GM21723 (cell line): Measurements from ENCODE around the gene PPP2R2B.
"Not testable (repeated sequence)": the region's sequence is repeated elsewhere in the genome, so short reads cannot be mapped to it uniquely, and the experiment has no call there.

Experiments used
- ATAC-seq: cut with Tn5 transposase; IDR thresholded peaks from one replicate; pipeline ENCODE4 v1.9.1; 2021; ENCODE audit warnings: mild to moderate bottlenecking, moderate library complexity; ENCODE audit not compliant: unreplicated experiment

PPP2R2B gene

DNA sequence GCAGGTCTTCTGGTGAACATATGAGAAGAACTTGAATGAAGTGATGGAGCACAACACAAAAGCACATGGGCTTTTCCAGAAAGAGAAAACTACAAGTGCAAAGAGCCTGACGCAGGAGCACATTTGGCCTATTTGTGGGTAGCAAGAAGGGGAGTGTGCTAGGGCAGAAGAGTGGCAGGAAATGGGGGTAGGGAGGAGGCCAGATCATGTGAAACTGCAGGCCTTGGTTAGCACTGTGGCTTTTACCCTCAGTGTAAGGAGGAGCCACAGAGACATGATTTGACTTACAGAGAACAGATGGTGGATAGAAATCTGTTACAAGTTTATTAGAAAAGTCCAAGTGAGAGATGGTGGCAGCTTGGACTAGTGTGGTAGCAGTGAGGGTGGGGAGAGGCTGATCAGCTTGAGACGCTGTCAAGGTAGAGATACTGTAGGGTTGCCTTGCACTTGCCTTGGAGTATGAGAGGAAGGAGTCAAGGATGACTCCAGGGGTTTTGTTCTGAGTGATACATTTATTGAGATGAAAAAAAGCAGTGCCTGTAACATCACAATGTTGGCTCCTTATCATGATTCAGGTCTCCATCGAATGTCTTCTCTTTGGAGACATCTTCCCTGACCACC, 126.7 kb downstream of the PPP2R2B start:
- ATAC-seq, result peak; percentile 99

DNA sequence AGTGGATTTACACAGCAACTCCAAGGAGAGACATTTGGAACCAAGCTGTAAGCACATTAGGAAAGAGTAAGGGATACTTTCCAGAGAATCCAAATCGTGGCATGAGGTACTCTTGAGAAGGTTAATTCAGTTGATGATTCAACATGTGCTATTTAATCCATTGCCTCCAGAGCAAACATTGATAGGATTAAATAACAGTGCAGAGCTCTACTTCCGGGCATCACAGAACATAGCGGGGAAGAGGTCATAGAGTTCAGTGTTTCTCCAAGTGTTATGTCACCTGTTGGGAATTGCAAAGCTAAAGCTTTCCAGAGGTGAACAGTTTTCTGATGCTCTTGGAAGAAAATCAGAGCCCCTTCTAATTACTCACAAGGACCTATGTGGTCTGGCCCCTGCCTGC, 127.5 kb downstream of the PPP2R2B start:
- no peak for ATAC-seq

DNA sequence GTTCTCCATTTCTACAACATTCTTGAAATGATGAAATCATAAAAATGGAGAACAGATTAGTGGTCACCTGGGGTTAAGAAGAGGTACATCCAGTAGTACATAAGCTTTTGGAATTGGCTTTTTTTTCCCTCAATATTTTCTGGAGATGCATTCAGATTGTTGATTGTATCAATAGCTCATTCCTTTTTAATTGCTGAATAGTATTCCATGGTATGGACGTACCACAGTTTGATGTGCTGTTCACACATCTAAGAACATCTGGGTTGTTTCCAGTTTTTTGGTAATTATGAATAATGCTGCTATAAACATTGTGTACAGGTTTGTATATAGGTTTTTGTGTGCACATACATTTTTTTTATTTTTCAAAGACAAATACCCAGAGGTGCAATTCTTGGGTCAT, 130.0 kb downstream of the PPP2R2B start:
- no peak for ATAC-seq

DNA sequence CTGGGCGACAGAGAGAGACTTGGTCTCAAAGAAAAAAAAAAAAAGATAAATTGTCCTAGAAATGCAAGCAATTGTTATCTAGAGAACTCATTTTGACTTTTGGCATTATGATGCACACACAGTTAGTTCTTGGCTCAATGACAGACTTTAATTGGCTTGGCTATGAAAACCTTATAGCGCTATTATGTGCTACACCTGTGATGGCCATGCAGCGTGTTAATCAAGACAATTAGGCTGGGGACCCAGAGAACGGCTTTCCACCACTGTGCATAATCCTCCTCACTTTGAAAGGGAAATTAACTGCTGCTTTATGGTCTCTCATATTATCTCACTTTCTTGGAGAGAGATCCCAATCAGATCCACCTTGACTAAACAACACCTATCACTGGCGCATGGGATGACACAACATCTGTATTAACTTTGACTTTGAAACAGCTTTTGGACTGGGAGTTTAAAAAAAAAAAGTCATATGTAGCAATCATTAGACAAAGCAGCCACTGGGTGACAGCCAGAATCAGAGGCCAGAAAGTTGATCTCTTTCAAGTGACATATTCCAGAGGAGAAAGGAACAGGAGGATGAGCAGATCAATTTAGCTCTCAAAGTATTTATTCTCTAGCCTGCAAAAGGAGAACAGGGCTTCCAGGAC, 132.5 kb downstream of the PPP2R2B start:
- ATAC-seq, result no peak

DNA sequence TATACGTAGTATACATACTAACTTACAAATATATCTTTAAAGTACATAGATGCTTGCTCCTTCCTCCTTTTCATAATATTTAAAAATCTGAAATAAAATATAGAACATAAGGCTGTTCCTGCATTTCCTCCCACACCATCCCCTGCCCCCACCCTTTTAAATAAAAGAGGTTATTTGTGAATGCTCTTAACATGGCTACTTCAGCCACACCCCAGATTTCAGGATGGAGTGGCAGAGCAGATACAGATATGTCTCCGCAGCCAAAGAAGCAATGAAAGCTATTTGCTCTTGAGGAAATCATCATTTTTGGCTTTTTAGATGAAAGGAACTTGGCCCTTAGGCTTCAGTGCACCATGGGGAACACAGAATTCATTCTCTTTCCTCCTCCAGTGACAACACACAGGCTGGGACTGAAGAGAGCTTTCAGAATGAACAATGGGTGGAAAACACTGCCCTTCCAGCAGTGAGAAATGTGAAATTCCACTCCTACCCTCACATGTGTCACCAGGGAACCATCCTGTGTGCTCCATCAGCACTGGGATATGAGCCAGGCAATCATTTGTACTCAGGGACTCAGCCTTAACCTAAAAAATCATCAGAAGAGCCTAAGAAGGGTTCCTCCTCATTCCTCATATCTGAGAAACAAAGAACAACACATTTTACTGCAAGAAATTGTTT, 134.3 kb downstream of the PPP2R2B start:
- ATAC-seq, result no peak

DNA sequence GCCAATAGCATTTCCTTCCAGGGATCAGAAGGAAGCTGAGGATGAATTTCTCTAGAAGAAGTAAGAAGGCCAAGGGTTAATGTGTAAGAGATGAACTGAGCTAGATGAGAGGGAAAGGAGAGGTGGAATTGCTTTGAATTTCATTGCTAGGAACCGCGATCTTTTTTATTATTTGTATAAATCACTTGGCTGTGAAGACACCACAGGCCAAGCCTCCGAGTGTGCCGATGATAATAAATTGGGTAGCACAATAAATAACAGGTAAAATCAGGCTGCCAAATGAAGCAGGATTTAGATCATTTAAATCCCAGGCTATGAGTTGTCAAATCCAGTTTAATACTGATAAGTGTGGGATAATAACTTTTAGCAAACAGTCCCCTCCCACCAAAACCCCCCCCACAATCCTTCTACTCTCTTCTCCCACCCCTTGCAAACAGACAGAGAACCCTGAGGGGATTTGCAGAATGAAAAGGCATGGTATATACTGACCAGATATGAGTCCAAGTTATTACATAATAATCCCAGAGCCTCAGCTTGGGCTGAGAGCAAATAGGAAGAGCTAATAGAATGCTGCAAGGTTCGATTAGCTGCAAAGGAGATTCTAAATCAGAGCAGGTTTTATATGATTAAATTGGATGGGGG, 143.5 kb downstream of the PPP2R2B start:
- ATAC-seq, result no peak

DNA sequence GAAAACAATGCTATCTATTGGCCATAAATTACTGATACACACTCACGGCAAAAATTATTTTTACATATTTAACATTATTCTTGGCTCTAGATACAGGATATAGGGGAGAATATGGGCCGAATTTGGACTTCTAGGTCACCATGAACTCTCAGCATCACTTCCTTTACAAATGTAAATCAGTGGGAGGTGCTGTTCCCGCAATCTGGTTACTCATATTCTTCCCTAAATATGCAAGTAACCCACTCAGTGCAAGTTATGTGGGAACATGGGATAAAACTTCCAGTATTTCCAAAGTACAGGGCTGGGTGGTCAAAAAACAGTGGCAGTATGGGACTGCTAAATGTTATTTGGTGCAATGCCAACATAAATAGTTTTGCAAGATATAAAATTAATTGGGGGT, 145.6 kb downstream of the PPP2R2B start:
- no peak for ATAC-seq

DNA sequence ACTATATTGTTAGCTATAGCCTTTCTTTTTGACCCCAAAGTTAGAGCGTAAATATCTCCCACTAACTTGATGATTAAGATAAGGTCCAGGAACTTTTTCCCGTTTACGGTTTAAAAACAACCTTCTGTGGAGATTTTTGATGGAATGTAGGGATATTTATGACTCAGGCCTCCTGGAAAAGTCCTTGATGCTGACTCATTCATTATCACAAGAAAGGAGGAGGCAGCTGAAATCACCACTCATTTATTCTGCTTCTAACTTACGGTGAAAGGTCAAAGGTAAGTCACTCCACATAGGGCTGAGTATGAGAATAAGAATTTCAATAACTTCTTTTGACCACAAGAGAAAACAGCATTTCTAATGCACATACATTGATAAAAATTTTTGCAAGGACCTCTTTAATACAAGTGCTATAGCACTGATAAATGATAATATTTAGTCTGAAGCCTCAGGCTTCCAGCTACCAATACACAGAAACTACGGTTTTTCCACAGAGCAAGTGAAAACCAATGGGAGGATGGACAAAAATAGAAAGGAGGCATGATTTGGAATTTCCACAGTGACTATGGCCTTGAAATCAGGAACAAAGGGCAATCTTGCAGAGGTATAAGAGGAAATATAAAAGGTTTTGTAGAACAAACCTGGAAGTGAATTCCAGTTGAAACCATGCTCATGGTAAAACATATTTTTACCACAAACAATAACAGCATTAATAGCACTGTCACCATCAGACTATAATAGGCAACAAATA, 146.5 kb downstream of the PPP2R2B start:
- ATAC-seq, result no peak

DNA sequence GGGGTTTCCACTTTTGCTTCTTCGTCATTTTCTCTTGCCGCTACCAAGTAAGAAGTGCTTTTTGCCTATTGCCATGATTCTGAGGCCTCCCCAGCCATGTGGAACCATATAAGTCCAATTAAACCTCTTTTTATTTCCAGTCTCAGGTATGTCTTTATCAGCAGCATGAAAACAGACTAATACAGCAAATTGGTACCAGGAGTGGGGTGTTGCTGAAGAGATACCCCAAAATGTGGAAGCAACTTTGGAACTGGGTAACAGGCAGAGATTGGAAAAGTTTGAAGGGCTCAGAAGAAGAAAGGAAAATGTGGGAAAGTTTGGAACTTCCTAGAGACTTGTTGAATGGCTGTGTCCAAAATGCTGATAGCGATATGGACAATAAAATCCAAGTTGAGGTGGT, 149.8 kb downstream of the PPP2R2B start:
- not testable (repeated sequence) for ATAC-seq

DNA sequence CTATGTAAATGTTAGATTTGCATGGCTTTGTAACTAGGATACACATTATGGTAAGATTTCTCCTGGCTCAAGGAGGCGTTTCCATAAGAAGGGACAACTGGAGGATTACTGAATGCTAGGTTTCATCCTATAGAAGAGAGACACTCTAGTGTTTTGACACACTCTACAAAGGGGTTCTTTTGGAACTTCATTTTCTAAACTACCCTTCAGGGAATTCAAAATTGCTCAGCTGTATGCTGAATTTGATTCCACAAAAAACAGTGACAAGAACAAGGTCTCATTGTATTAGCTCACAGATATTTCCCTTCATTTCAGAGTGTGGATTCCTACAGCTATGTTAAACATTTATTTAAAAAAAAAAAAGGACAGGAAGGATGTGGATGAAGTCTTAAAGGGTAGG, 151.7 kb downstream of the PPP2R2B start:
- no peak for ATAC-seq

DNA sequence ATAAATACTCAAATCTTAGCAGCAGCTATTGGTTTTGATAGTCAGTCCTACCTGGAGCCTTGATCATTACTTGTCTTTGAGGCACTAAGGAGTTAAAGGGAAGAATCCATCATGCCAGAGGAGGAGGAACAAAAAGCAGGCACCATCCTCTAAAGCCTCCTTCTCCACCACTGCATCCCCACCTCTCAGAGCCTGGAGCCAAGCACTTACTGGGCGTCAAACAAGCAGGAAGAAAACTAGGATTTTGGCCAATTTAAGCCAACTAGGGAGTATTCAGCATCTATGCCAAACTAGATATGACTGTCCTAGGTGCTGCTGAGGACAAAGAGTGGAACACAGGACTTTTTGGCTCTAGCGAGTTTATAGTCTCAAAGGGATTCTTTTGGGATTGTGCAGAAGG, 152.5 kb downstream of the PPP2R2B start:
- ATAC-seq, result no peak

DNA sequence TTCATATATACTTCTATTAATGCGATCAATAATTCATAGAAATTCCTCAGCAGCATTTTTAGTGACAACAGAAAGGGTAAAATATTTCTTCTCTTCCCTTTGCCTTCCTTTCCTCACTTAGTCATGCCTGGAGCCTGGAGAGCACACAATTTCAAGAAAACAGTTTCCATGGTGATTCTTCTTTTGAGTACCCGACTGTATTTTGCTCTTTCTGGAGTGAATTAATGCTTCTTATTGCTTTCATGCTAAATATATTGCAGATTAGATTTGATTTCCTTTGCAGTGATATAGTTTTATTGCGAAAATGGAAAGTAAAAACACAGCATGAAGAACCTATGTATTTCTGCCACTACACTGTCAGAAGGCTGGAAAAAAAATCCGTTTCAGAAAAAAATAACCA, 153.5 kb downstream of the PPP2R2B start:
- no peak for ATAC-seq

DNA sequence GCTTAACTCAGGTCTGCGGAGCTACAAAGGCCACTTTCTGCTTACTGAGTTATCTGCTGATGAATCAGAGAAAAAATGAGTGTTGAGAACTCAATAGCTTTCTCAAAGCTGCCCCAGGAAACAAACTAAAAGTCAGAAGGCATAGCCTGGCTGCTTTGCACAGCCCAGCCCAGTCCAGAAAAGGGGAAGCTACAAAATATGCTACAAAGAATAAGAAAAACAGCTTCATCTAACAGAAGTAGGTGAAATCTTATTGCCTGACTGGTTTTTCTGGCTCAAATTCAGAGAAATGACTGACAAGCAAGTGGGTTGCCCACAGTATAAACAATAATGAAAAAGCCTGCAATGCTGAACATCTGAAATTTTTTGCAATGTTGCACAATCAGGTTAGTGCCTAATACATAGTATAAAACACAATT, 156.2 kb downstream of the PPP2R2B start:
- no peak for ATAC-seq

DNA sequence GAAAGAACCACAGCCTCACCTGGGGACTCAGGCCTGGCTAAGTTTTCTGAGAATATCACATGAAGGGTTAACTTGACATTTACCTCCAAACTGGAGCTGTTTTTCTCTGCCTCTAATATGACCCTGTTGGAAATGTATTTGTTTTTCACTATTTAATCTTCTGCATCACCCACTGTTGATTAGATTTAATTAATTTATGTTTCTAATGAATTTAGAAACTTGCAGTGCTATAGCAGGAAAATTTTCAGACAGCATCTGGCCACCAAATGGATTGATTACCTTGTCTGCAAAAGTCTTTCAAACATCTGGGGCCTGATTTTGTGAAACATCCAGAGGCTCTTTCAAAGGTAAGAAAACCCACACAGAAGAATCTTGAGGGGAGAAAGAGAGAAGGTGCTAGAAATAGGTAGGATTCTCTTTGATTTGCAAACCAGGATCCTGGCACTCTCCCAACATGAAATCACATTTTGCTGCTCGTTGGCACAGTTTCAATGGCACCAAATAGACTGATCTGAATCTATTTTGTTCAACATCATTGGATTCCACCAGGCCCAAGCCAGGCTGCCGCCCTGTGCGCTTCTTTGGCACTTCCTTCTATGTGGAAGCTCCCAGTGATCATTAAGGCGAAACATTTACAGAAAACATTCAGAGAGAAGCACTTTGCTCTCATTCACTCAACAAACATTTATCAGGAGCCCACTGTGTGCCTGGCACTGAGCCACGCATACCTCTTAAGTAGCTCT, 157.3 kb downstream of the PPP2R2B start:
- ATAC-seq, result no peak

DNA sequence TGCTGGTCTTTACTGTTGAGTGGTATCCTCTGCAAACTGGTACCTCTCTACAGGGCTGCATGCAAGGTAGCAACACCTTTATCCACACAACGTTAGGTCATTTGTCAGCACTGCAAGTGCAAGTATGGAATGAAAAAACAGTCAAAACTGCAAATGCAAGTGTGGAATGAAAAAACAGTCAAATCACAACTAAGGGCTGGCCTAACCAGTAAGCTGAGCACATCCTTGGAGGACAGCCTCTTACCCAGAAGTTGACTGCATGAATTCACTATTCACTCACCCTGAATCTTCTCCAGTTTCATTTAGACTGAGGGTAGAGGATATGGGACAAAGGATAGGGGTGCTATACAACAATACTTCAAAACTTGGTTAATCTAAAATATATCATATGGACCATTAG, 158.4 kb downstream of the PPP2R2B start:
- no peak for ATAC-seq

DNA sequence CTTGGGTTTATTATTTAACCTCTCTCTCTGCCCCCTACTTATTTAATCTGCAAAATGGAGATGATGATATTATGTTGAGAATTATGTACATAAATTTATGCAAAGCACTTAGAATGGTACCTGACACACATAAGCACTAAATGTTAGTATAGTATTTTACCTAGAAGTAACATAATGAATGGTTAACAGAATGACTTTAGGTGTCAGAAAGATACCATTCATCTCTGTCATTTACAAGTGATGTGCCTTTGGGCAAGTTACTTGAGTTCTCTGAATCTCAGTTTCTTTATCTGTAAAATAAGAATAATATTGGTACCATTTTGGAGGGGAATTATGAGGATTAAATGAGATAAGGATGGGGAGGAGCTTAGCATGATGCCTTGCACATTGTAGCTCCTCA, 159.4 kb downstream of the PPP2R2B start:
- ATAC-seq, result no peak

DNA sequence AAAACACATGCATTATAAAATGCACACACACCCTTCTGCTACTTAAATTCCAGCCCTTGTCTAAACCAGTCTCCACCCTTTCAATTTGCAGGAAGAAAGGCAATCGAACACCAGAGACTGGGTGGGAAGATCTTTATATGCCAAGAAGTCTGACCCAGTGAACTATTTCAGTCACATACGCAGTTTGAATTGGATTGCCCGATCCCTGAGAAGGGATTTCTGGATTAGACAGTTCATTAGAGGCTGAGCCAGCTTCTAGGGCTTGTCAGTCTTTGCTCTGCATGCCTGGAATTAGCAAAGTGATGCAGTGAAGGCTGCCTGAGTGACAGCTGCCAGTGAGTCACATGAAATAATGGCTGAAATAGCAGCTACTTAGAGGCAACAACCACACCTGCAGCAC, 159.9 kb downstream of the PPP2R2B start:
- ATAC-seq, result no peak

DNA sequence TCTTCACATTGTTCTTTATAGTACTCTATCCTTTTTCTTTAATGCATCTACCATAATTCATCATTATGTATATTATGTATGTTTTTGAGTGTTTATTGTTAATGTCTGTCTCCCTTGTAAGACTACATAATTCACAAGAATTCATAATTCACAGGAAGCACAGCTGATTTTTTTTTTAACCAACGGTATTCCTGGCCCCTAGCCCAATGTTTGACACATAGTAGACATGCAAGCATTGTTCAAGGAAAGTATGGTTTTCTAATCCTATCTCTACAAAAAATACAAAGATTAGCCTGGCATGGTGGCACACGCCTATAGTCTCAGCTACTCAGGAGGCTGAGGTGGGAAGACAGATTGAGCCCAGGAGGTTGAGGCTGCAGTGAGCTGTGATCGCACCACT, 160.6 kb downstream of the PPP2R2B start:
- no peak for ATAC-seq

DNA sequence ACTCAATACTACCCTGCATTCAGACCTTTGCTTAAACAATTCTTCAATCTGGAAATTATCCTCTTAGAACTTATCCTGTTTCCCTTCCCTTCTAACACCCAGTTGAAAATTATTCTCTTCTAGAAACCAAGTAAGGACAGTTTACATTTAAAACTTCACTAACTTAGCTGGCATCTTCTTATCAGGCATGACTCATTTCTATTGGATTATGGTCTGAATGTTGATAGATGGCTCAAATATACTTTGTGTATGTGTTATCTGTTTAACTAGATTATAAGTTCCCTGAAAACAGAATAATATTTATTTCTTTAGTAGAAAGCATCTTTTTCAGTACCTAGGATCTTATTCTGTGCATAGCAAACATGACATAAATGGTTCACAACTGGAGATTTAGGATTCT, 161.9 kb downstream of the PPP2R2B start:
- no peak for ATAC-seq

DNA sequence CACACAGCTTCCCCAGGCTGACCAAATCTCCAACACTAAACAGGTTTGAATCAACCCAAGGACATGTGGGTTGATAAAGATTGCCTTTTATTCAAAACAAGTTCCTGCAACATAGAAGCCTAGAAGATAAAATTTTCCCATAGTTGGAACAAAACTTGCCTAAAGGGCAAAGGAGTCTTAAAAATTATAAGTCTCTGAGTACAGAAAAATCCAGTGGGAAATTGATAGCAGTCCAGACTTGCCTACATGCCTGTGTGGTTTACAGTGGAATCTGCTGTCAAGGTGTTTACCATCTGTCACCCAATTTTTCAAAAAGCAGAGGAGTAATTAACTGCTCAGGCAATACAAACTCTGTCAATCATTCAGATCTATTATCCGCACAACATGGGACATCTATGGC, 168.2 kb downstream of the PPP2R2B start:
- no peak for ATAC-seq

DNA sequence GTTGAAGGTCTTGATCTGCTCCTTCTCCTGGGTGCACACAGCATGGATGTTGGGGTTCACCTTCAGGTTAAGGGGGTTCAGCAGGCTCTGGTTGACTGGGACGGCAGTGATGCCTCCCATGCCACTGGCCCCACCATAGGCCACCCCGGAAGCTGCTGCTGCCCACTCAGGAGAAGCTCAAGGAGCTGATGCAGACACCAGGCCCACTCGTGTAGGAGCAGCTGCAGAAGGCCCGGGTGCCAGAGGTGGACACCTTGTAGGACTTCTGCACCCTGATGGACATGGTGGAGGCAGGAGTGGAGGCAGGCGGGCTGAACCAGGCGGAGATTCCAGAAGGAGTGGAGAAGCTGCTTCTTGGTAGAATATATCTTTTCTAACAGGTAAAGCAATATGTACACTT, 171.2 kb downstream of the PPP2R2B start:
- no peak for ATAC-seq
